Esophagus (tissue), 2 donors: ENCODE results near the gene EHMT2. TPM values are rescaled to one million over a fixed set of nuclear protein-coding genes. Genes with fewer than 3 reads are reported as not detected.

Experiments used
- H3K27ac ChIP-seq, 2 donors: one replicate each; pipeline ENCODE4 v1.5.1; 2013; ENCODE audit warnings: low read depth in 2 of 2, mild to moderate bottlenecking in 2 of 2, inconsistent platforms in 1 of 2, low read length in 1 of 2, moderate library complexity in 1 of 2
- H3K27me3 ChIP-seq, 2 donors: one replicate each; pipeline ENCODE4 v1.6.1; 2013; ENCODE audit warnings: low read length in 2 of 2, control low read depth in 1 of 2, mild to moderate bottlenecking in 1 of 2; ENCODE audit not compliant: insufficient read depth in 2 of 2, control insufficient read depth in 1 of 2
- H3K36me3 ChIP-seq, 2 donors: one replicate each; pipeline ENCODE4 v1.6.1; 2013; ENCODE audit warnings: low read length in 1 of 2; ENCODE audit not compliant: control insufficient read depth in 2 of 2, insufficient read depth in 2 of 2
- H3K4me1 ChIP-seq, 2 donors: one replicate each; pipeline ENCODE4 v1.6.1; 2013; ENCODE audit warnings: low read length in 1 of 2; ENCODE audit not compliant: control insufficient read depth in 2 of 2, insufficient read depth in 2 of 2
- H3K4me3 ChIP-seq, 2 donors: one replicate each; pipeline ENCODE4 v1.5.1; 2013; ENCODE audit warnings: low read length in 2 of 2, mild to moderate bottlenecking in 2 of 2, low read depth in 1 of 2, moderate library complexity in 1 of 2
- H3K9me3 ChIP-seq, 2 donors: one replicate each; pipeline ENCODE4 v1.6.1; 2013; ENCODE audit warnings: mild to moderate bottlenecking in 2 of 2, low read depth in 1 of 2, low read length in 1 of 2, moderate library complexity in 1 of 2; ENCODE audit not compliant: control insufficient read depth in 2 of 2, insufficient read depth in 1 of 2
- WGBS, 2 donors: extraction: QIAGEN DNeasy Blood & Tissue Kit; methylation state at CpG; one replicate each; pipeline ENCODE4 v1.1.7; 2013; 5-methylcytosine and 5-hydroxymethylcytosine counted together
- polyA plus RNA-seq, 2 donors: library from polyadenylated mRNA; stranded (reverse); fragments of 200-250 nt; gene quantifications; one replicate each; pipeline ENCODE4 v1.2.3, GENCODE V29; 2013
- donor health status: healthy with polysubstance abuse.
- donor health status: Bipolar disorder and iron deficiency.

Gene EHMT2
- 10 to 100 TPM; 27.2 to 39.6 TPM for polyA plus RNA-seq

- 0% methylated on average over 40 to 49 of the region's 49 CpGs for WGBS, 2 donors
- Histone ChIP-seq H3K9me3 (no peaks in the 10 kb centered on the region), H3K27ac (peak within 1 kb of the TSS; percentile 83 to 93), H3K4me1 (peaks cover 3 to 8% of the 10 kb centered on the region in 2 donors), H3K27me3 (no peaks in the 10 kb centered on the region), H3K4me3 (peak within 1 kb of the TSS; percentile 74 to 84), H3K36me3 (peaks cover 0 to 3% of the 10 kb centered on the region in 2 donors)
Observed at GRCh38 chr6:31897612-31898382, at the start of gene EHMT2. Gene EHMT2 (minus strand): TSS chr6:31897698. CDS start chr6:31897677, 21 bp downstream.

- H3K4me3 ChIP-seq = no peak overlapping the region
- 89 to 90% methylated on average over 24 of the region's 24 CpGs for WGBS, 2 donors
- H3K4me1 ChIP-seq = peaks cover 0 to 20% of the 10 kb centered on the region in 2 donors
- H3K36me3 ChIP-seq = peaks cover 0 to 9% of the 10 kb centered on the region in 2 donors
- no peak overlapping the region for H3K27ac ChIP-seq
- H3K27me3 ChIP-seq = no peaks in the 10 kb centered on the region
- no peaks in the 10 kb centered on the region for H3K9me3 ChIP-seq
Observed at GRCh38 chr6:31947070-31947675, 49.7 kb upstream of the EHMT2 start.

- WGBS, 2 donors = 54 to 57% methylated on average over 11 of the region's 11 CpGs
- Histone ChIP-seq H3K9me3 (no peaks in the 10 kb centered on the region), H3K36me3 (peaks cover 0 to 3% of the 10 kb centered on the region in 2 donors), H3K27ac (peak overlapping the region; percentile 84 to 94), H3K27me3 (no peaks in the 10 kb centered on the region), H3K4me1 (peaks cover 0 to 20% of the 10 kb centered on the region in 2 donors), H3K4me3 (no peak overlapping the region)
Observed at GRCh38 chr6:31946370-31946885, 48.9 kb upstream of the EHMT2 start.

GRCh38 chr6:31945507-31946369 lies 48.2 kb upstream of the EHMT2 start, which contains the start of gene CFB:
Gene CFB (plus strand): TSS chr6:31946095. CDS start chr6:31946222, 127 bp downstream.
- no peaks in the 10 kb centered on the region for H3K27me3 ChIP-seq
- H3K27ac ChIP-seq = peak within 1 kb of the TSS; percentile 84 to 94
- H3K9me3 ChIP-seq = no peaks in the 10 kb centered on the region
- H3K4me1 ChIP-seq = peaks cover 0 to 20% of the 10 kb centered on the region in 2 donors
- H3K4me3 ChIP-seq = peak within 1 kb of the TSS; percentile 10 to 17
- 18 to 19% methylated on average over 11 of the region's 11 CpGs for WGBS, 2 donors
- no peaks in the 10 kb centered on the region for H3K36me3 ChIP-seq

GRCh38 chr6:31945154-31945506 lies 47.6 kb upstream of the EHMT2 start:
- H3K27ac ChIP-seq = peak overlapping the region; percentile 84 to 94
- H3K36me3 ChIP-seq = no peaks in the 10 kb centered on the region
- 38 to 40% methylated on average over 9 of the region's 9 CpGs for WGBS, 2 donors
- H3K27me3 ChIP-seq = no peaks in the 10 kb centered on the region
- H3K9me3 ChIP-seq = no peaks in the 10 kb centered on the region
- H3K4me1 ChIP-seq = peaks cover 0 to 20% of the 10 kb centered on the region in 2 donors
- peak overlapping the region in 1 of 2 donors; percentile 10 for H3K4me3 ChIP-seq

- Histone ChIP-seq H3K27me3 (no peaks in the 10 kb centered on the region), H3K36me3 (no peaks in the 10 kb centered on the region), H3K9me3 (no peaks in the 10 kb centered on the region), H3K4me3 (no peak overlapping the region), H3K4me1 (peaks cover 0 to 20% of the 10 kb centered on the region in 2 donors), H3K27ac (no peak overlapping the region)
- 84 to 88% methylated on average over 3 of the region's 3 CpGs for WGBS, 2 donors
Observed at GRCh38 chr6:31943742-31944141, 46.2 kb upstream of the EHMT2 start.

DNA sequence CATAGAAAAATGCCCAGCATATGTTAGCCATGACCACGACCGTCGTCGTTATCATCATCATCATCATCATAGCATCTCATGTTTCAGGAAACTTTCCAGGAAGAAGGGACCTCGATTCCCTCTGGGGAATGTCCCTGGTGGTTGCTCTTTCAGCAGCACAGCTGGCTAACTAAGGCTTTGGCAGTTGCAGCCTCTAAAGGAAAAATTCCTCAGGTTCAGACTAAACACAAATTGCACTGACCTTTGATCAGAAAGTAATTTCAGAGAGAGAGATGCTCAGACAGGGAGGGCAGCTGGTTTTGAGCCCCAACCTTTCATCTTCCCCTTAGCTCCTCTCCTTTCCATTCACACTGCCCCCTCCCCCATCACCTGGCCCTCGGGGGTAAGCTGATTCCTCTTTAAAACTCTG lies 42.8 kb upstream of the EHMT2 start:
- Histone ChIP-seq H3K4me1 (peaks cover 0 to 7% of the 10 kb centered on the region in 2 donors), H3K36me3 (no peaks in the 10 kb centered on the region), H3K9me3 (no peaks in the 10 kb centered on the region), H3K27ac (no peak overlapping the region), H3K27me3 (no peaks in the 10 kb centered on the region), H3K4me3 (no peak overlapping the region)
- 14 to 17% methylated on average over 6 of the region's 6 CpGs for WGBS, 2 donors

DNA sequence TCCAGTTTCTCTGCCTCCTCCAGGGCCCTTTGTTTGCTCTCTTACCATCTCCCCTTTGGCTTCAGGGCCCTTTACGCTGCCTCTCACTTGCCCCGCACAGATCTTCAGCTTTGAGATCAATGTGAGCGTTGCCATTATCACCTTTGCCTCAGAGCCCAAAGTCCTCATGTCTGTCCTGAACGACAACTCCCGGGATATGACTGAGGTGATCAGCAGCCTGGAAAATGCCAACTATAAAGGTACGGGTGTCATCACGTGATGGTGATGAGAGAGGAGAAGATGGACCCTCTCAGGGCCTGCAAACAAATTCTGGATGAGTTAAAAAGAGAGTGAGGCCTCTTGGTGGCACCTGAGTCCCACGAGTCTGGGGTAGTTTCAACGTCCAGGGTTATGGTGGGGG lies 38.3 kb upstream of the EHMT2 start:
- H3K27me3 ChIP-seq = no peaks in the 10 kb centered on the region
- H3K36me3 ChIP-seq = no peaks in the 10 kb centered on the region
- H3K4me3 ChIP-seq = no peak overlapping the region
- no peaks in the 10 kb centered on the region for H3K9me3 ChIP-seq
- peaks cover 0 to 1% of the 10 kb centered on the region in 2 donors for H3K4me1 ChIP-seq
- no peak overlapping the region for H3K27ac ChIP-seq
- 81 to 85% methylated on average over 9 of the region's 9 CpGs for WGBS, 2 donors

DNA sequence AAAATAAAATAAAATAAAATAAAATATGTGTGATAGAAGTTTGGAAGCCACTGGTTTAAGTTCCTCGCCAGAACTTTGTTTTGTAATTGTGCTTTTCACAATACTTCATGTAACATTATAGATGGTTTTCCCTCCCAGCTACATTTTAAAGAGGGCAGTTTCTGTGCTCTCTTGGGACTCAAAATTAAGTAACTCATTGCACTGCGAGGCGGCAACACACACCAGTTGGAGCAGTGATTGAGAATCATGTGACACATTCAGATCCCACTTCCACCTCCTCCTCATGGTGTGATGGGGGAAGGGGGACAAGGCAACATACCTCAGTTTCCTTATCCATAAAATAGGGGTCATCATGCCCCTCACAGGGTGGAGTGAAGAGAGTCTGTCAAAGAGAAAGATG lies 37.5 kb upstream of the EHMT2 start:
- Histone ChIP-seq H3K27ac (no peak overlapping the region), H3K4me3 (no peak overlapping the region), H3K4me1 (peaks cover 0 to 1% of the 10 kb centered on the region in 2 donors), H3K27me3 (no peaks in the 10 kb centered on the region), H3K9me3 (no peaks in the 10 kb centered on the region), H3K36me3 (no peaks in the 10 kb centered on the region)
- 85 to 87% methylated on average over 3 of the region's 3 CpGs for WGBS, 2 donors
